ENCODE results near the gene CD200R1. TPM values are rescaled to one million over a fixed set of nuclear protein-coding genes. Genes with fewer than 3 reads are reported as not detected.

CD200R1 gene
- total and polyA plus RNA-seq, 2 of the 13 experiments (the other 11 are each of a cell fraction or from before 2014, with no cell fraction given) = 0.04 TPM; not detected in 1

DNA sequence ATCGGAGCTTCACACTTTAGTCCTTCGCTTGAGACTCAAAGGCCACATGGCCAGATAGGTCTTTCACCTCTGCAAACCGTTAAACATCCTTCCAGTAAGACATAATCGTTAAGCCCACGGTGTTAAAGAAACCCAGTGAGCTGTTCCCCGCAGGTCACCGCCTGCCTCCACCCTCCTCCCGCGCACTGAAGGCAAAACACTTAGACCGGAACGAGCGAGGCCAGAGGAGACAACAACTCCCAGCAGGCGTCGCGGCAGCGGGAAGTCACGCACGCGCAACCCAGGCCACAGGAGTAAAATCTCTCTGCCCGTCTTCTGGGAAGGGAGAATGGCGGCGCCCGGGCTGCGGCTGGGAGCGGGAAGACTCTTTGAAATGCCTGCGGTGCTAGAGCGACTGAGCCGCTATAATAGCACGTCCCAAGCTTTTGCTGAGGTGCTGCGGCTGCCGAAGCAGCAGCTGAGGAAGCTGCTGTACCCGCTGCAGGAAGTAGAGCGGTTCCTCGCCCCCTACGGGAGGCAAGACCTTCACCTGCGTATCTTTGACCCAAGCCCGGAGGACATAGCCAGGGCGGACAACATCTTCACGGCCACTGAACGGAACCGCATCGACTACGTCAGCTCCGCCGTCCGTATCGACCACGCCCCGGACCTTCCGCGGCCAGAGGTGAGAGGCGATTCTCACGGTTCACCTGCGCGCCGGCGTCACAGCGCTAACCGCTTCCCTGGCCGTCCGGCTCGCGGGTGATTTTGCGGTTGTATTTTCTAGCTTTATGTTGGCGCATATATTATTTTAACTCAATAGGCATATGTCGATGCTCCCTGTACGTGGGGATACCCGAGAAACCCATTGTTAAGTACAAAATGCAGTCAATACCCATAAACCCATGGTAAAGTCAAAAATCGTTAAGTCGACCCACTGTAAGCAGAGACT lies 16.0 kb upstream of the CD200R1 start, which contains the start of gene GTPBP8 (continued):
- TF ChIP-seq SIX4 (CRISPR knock-in tag; IDR thresholded peaks at IDR 0.05) = no peak; the same call in 1 of the 2 replicates
- no peak for TF ChIP-seq ZNF619 (CRISPR knock-in tag; IDR thresholded peaks at IDR 0.05)
- no peak for TF ChIP-seq FLYWCH1 (CRISPR knock-in tag; IDR thresholded peaks at IDR 0.05)
- TF ChIP-seq SRSF1 (optimal IDR thresholded peaks at IDR 0.05; ENCODE audit: low read depth, low read length) = peak; percentile 88
- no peak for TF ChIP-seq ZNF615 (CRISPR knock-in tag; IDR thresholded peaks at IDR 0.05; ENCODE audit: borderline replicate concordance)
- TF ChIP-seq ARNTL (CRISPR knock-in tag; IDR thresholded peaks at IDR 0.05) = no peak
- TF ChIP-seq TBX2 (CRISPR knock-in tag; IDR thresholded peaks at IDR 0.05; ENCODE audit: borderline replicate concordance) = peak; percentile 77
- TF ChIP-seq SP140L (CRISPR knock-in tag; IDR thresholded peaks at IDR 0.05; ENCODE audit: borderline replicate concordance) = no peak
- TF ChIP-seq, protein P1, sequence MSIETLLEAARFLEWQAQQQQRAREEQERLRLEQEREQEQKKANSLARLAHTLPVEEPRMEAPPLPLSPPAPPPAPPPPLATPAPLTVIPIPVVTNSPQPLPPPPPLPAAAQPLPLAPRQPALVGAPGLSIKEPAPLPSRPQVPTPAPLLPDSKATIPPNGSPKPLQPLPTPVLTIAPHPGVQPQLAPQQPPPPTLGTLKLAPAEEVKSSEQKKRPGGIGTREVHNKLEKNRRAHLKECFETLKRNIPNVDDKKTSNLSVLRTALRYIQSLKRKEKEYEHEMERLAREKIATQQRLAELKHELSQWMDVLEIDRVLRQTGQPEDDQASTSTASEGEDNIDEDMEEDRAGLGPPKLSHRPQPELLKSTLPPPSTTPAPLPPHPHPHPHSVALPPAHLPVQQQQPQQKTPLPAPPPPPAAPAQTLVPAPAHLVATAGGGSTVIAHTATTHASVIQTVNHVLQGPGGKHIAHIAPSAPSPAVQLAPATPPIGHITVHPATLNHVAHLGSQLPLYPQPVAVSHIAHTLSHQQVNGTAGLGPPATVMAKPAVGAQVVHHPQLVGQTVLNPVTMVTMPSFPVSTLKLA (IDR thresholded peaks at IDR 0.05) = no peak
- TF ChIP-seq, protein P2, sequence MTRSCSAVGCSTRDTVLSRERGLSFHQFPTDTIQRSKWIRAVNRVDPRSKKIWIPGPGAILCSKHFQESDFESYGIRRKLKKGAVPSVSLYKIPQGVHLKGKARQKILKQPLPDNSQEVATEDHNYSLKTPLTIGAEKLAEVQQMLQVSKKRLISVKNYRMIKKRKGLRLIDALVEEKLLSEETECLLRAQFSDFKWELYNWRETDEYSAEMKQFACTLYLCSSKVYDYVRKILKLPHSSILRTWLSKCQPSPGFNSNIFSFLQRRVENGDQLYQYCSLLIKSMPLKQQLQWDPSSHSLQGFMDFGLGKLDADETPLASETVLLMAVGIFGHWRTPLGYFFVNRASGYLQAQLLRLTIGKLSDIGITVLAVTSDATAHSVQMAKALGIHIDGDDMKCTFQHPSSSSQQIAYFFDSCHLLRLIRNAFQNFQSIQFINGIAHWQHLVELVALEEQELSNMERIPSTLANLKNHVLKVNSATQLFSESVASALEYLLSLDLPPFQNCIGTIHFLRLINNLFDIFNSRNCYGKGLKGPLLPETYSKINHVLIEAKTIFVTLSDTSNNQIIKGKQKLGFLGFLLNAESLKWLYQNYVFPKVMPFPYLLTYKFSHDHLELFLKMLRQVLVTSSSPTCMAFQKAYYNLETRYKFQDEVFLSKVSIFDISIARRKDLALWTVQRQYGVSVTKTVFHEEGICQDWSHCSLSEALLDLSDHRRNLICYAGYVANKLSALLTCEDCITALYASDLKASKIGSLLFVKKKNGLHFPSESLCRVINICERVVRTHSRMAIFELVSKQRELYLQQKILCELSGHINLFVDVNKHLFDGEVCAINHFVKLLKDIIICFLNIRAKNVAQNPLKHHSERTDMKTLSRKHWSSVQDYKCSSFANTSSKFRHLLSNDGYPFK (CRISPR knock-in tag; IDR thresholded peaks at IDR 0.05; ENCODE audit: borderline replicate concordance) = peak; percentile 89; the same call in 1 of the 2 replicates
- TF ChIP-seq TAF15 (IDR thresholded peaks at IDR 0.05; ENCODE audit: low read depth, low read length, poor library complexity, severe bottlenecking) = no peak
- TF ChIP-seq, protein P3, sequence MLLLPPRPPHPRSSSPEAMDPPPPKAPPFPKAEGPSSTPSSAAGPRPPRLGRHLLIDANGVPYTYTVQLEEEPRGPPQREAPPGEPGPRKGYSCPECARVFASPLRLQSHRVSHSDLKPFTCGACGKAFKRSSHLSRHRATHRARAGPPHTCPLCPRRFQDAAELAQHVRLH (CRISPR knock-in tag; IDR thresholded peaks at IDR 0.05; ENCODE audit: borderline replicate concordance, low read depth) = peak; percentile 90; the same call in 1 of the 2 replicates
- peak; percentile 87; the same call in 1 of the 2 replicates for TF ChIP-seq BRCA1 (CRISPR knock-in tag; IDR thresholded peaks at IDR 0.05)
- TF ChIP-seq HOXD1 (CRISPR knock-in tag; IDR thresholded peaks at IDR 0.05) = 0 out of 2 replicates have a peak, but pooled peaks have one; percentile 42
- peak; percentile 40; the same call in 1 of the 2 replicates for TF ChIP-seq IRF2 (CRISPR knock-in tag; IDR thresholded peaks at IDR 0.05)
- TF ChIP-seq NCOA5 (CRISPR knock-in tag; IDR thresholded peaks at IDR 0.05) = no peak
- TF ChIP-seq, protein P4, sequence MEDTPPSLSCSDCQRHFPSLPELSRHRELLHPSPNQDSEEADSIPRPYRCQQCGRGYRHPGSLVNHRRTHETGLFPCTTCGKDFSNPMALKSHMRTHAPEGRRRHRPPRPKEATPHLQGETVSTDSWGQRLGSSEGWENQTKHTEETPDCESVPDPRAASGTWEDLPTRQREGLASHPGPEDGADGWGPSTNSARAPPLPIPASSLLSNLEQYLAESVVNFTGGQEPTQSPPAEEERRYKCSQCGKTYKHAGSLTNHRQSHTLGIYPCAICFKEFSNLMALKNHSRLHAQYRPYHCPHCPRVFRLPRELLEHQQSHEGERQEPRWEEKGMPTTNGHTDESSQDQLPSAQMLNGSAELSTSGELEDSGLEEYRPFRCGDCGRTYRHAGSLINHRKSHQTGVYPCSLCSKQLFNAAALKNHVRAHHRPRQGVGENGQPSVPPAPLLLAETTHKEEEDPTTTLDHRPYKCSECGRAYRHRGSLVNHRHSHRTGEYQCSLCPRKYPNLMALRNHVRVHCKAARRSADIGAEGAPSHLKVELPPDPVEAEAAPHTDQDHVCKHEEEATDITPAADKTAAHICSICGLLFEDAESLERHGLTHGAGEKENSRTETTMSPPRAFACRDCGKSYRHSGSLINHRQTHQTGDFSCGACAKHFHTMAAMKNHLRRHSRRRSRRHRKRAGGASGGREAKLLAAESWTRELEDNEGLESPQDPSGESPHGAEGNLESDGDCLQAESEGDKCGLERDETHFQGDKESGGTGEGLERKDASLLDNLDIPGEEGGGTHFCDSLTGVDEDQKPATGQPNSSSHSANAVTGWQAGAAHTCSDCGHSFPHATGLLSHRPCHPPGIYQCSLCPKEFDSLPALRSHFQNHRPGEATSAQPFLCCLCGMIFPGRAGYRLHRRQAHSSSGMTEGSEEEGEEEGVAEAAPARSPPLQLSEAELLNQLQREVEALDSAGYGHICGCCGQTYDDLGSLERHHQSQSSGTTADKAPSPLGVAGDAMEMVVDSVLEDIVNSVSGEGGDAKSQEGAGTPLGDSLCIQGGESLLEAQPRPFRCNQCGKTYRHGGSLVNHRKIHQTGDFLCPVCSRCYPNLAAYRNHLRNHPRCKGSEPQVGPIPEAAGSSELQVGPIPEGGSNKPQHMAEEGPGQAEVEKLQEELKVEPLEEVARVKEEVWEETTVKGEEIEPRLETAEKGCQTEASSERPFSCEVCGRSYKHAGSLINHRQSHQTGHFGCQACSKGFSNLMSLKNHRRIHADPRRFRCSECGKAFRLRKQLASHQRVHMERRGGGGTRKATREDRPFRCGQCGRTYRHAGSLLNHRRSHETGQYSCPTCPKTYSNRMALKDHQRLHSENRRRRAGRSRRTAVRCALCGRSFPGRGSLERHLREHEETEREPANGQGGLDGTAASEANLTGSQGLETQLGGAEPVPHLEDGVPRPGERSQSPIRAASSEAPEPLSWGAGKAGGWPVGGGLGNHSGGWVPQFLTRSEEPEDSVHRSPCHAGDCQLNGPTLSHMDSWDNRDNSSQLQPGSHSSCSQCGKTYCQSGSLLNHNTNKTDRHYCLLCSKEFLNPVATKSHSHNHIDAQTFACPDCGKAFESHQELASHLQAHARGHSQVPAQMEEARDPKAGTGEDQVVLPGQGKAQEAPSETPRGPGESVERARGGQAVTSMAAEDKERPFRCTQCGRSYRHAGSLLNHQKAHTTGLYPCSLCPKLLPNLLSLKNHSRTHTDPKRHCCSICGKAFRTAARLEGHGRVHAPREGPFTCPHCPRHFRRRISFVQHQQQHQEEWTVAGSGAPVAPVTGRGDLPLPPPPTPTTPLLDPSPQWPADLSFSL (CRISPR knock-in tag; IDR thresholded peaks at IDR 0.05) = no peak
- TF ChIP-seq ZNF446 (CRISPR knock-in tag; IDR thresholded peaks at IDR 0.05) = no peak

All from HepG2 (cell line).